Heart left ventricle (tissue), 16 donors: ENCODE measurements around the gene POLD2. TPM values are rescaled to one million over a fixed set of nuclear protein-coding genes. Genes with fewer than 3 reads are reported as not detected.

Experiments
- ATAC-seq, 4 donors: fragments of 200-7000 bp; cut with Tn5 transposase; one replicate each; pipeline ENCODE4 v1.9.1; 2020 to 2022; ENCODE audit warnings: moderate library complexity in 4 of 4, mild to moderate bottlenecking in 3 of 4, moderate number of reproducible peaks in 1 of 4
- DNase-seq, 5 donors: peaks; one replicate each; pipeline ENCODE4 v3.0.0-alpha.2; 2020
- H3K27ac ChIP-seq, 12 donors: fragments of 200-600 bp; sonication (generic) in 4 of 12; one replicate each; pipeline versions ENCODE4 v1.5.0 to v1.8.0; 2016 to 2022; ENCODE audit warnings: mild to moderate bottlenecking in 2 of 12
- H3K27me3 ChIP-seq, 9 donors: fragments of 200-600 bp; sonication (generic) in 2 of 9; one replicate each; pipeline versions ENCODE4 v1.5.1 to v1.8.0; 2016 to 2022; ENCODE audit warnings: mild to moderate bottlenecking in 3 of 9
- H3K36me3 ChIP-seq, 9 donors: fragments of 200-600 bp; sonication (generic) in 2 of 9; one replicate each; pipeline versions ENCODE4 v1.5.0 to v1.8.0; 2018 to 2022; ENCODE audit warnings: mild to moderate bottlenecking in 2 of 9
- H3K4me1 ChIP-seq, 12 donors: fragments of 200-600 bp; sonication (generic) in 4 of 12; one replicate each; pipeline versions ENCODE4 v1.5.0 to v1.8.0; 2016 to 2022; ENCODE audit warnings: mild to moderate bottlenecking in 3 of 12
- H3K4me3 ChIP-seq, 12 donors: fragments of 200-600 bp; sonication (generic) in 4 of 12; one replicate each; pipeline versions ENCODE4 v1.5.0 to v1.8.0; 2017 to 2022; ENCODE audit warnings: mild to moderate bottlenecking in 9 of 12, moderate library complexity in 4 of 12
- H3K9me3 ChIP-seq, 12 donors: fragments of 200-600 bp; sonication (generic) in 4 of 12; one replicate each; pipeline versions ENCODE4 v1.5.0 to v1.8.0; 2016 to 2022; ENCODE audit warnings: mild to moderate bottlenecking in 1 of 12
- CTCF ChIP-seq, 12 donors: fragments of 200-600 bp; sonication (generic) in 4 of 12; IDR thresholded peaks; one replicate each; pipeline versions ENCODE4 v1.5.0 to v1.8.0; 2018 to 2022; ENCODE audit warnings: antibody characterized with exemption in 12 of 12, mild to moderate bottlenecking in 5 of 12
- POLR2A ChIP-seq, 2 donors: fragments of 450-650 bp; IDR thresholded peaks; one replicate each; pipeline ENCODE4 v1.6.1; 2017; ENCODE audit warnings: antibody characterized with exemption in 2 of 2, mild to moderate bottlenecking in 2 of 2, moderate library complexity in 2 of 2
- WGBS, 4 donors: extraction: QIAGEN DNeasy Blood & Tissue Kit in 2 of 4; methylation state at CpG; one replicate each; pipeline versions ENCODE4 v1.1.5 to v1.1.7; 2013 to 2018; 5-methylcytosine and 5-hydroxymethylcytosine counted together
- intact Hi-C, 10 donors: fragments of 100-400 bp; cut with DNase I; formaldehyde crosslinking; loops; one replicate each; pipeline versions ENCODE4 v1.11.1 to v1.14.2; 2022
- polyA plus RNA-seq, 2 donors: library from polyadenylated mRNA; stranded (reverse); fragments of 200-250 nt; gene quantifications; one replicate each; pipeline ENCODE4 v1.2.3, GENCODE V29; 2013
- total RNA-seq, 9 donors: library from RNA; depleted of rRNA in 2 of 9; stranded (reverse); fragments of >200 nt in 2 of 9; fragmentation: NEBNext Ultra II Directional in 3 of 9; extraction: Animal tissue kit (Norgen Biotek cat#: 25700) in 3 of 9; gene quantifications; one replicate each; pipeline versions ENCODE4 v1.1.0 to v1.2.4, GENCODE V29; 2016 to 2023
- donor health status: ischemic (EF 13 %, LVEDD 7.1; RV severe dilation, severe dysfunction).
- donor health status: healthy with polysubstance abuse.
- donor health status: DM: no; HTN: yes; CAD: no.
- donor health status: DM: no; HTN: no; CAD: no.
- donor health status: ischemic (EF 25% LVEDD 6.9; RV normal size, moderate dysfunction).
- donor health status: ischemic (EF 25% LVEDD 5.7; RV mildly dilated, moderate dysfunction).
- donor health status: healthy.
- donor health status: DM: yes; HTN: yes; CAD: no.
- donor health status: ischemic (EF 35%, LVEDD 5.7; RV mildly dilated, moderate dysfunction).
- donor health status: nonischemic (EF 11% LVEDD 7.7; RV severe dilation, severe dysfunction).
- donor health status: DM: yes; HTN: yes; CAD: no.
- donor health status: PGD.
- donor health status: ischemic (EF 29% LVEDD 5.4; RV normal size, mild dysfunction).
- donor health status: nonischemic (EF 23%, LVEDD 6.1; RV moderate dilation, normal function).

Gene POLD2
- total and polyA plus RNA-seq, 11 donors, result 67.0 to 176 (median 89.2) TPM

- no peak for TF ChIP-seq CTCF (IDR thresholded peaks at IDR 0.05)
- no peak for TF ChIP-seq POLR2A (IDR thresholded peaks at IDR 0.05)
- ATAC-seq, result peak in 1 of 4 donors; percentile 63
- WGBS, 4 donors, result 43 to 63% (median 51%) methylated on average over 4 to 6 of the region's 6 CpGs
- DNase-seq, result peak in 2 of 5 donors; percentile 21 to 53
- Histone ChIP-seq H3K9me3 (no peaks in the 10 kb centered on the region), H3K4me1 (peaks cover 0 to 17% (median 8%) of the 10 kb centered on the region in 12 donors), H3K4me3 (peak within 1 kb of the TSS in 8 of 12 donors; percentile 13 to 46 (median 34)), H3K36me3 (no peaks in the 10 kb centered on the region), H3K27me3 (peaks cover 0 to 15% (median 0%) of the 10 kb centered on the region in 9 donors), H3K27ac (peak within 1 kb of the TSS in 8 of 12 donors; percentile 6 to 76 (median 32))
- intact Hi-C loops, result loop anchor here in 1 of 10 donors (5.0 kb wide), 1 partner anchor 51 kb away; no protein-coding TSS in a partner anchor
These were observed 18.0 kb upstream of the POLD2 start, which contains the start of gene MYL7 for GRCh38 chr7:44141221-44141850. MYL7 (minus strand) TSS chr7:44141332; CDS start chr7:44141305, 27 bp downstream.

GRCh38 chr7:44140341-44140740 is 17.0 kb upstream of the POLD2 start:
- TF ChIP-seq CTCF (IDR thresholded peaks at IDR 0.05), result no peak
- no peak for TF ChIP-seq POLR2A (IDR thresholded peaks at IDR 0.05)
- DNase-seq (peak in 1 of 5 donors; percentile 22), ATAC-seq (peak in 1 of 4 donors; percentile 1)
- Histone ChIP-seq H3K27ac (peak overlapping the region in 6 of 12 donors; percentile 12 to 76 (median 42)), H3K36me3 (no peaks in the 10 kb centered on the region), H3K9me3 (no peaks in the 10 kb centered on the region), H3K4me3 (peak overlapping the region in 8 of 12 donors; percentile 13 to 46 (median 28)), H3K4me1 (peaks cover 0 to 15% (median 2%) of the 10 kb centered on the region in 12 donors), H3K27me3 (peaks cover 0 to 7% (median 0%) of the 10 kb centered on the region in 9 donors)
- 53 to 75% (median 55%) methylated on average over 8 to 10 of the region's 10 CpGs for WGBS, 4 donors
- intact Hi-C loops, result loop anchor here in 1 of 10 donors (5.0 kb wide), 1 partner anchor 52 kb away; no protein-coding TSS in a partner anchor

GRCh38 chr7:44139311-44140010 is 16.1 kb upstream of the POLD2 start:
- peak overlapping the region in 5 of 12 donors; percentile 14 to 76 (median 60) for H3K27ac ChIP-seq
- no peaks in the 10 kb centered on the region for H3K9me3 ChIP-seq
- no peaks in the 10 kb centered on the region for H3K36me3 ChIP-seq
- no peak for ATAC-seq
- peak overlapping the region in 4 of 12 donors; percentile 17 to 46 (median 40) for H3K4me3 ChIP-seq
- no peaks in the 10 kb centered on the region for H3K27me3 ChIP-seq
- intact Hi-C loops, result loop anchor here in 2 of 10 donors (5.0 to 10.0 kb wide), 2 partner anchors 53 to 55 kb away; no protein-coding TSS in a partner anchor
- WGBS, 4 donors, result 56 to 75% (median 67%) methylated on average over 13 to 14 of the region's 14 CpGs
- TF ChIP-seq CTCF (IDR thresholded peaks at IDR 0.05) (no peak), POLR2A (IDR thresholded peaks at IDR 0.05) (no peak)
- H3K4me1 ChIP-seq, result peaks cover 0 to 19% (median 0%) of the 10 kb centered on the region in 12 donors
- DNase-seq, result peak in 1 of 5 donors; percentile 15

GRCh38 chr7:44138698-44139097 is 15.3 kb upstream of the POLD2 start:
- TF ChIP-seq POLR2A (IDR thresholded peaks at IDR 0.05) (no peak), CTCF (IDR thresholded peaks at IDR 0.05) (no peak)
- peak in 1 of 5 donors; percentile 21 for DNase-seq
- intact Hi-C loops, result loop anchor here in 1 of 10 donors (10.0 kb wide), 1 partner anchor 56 kb away; no protein-coding TSS in a partner anchor
- Histone ChIP-seq H3K27me3 (no peaks in the 10 kb centered on the region), H3K36me3 (no peaks in the 10 kb centered on the region), H3K27ac (peak overlapping the region in 4 of 12 donors; percentile 14 to 76 (median 46)), H3K4me1 (peaks cover 0 to 22% (median 0%) of the 10 kb centered on the region in 12 donors), H3K9me3 (no peaks in the 10 kb centered on the region), H3K4me3 (no peak overlapping the region)
- WGBS, 4 donors, result 48 to 68% (median 61%) methylated on average over 8 of the region's 8 CpGs
- ATAC-seq, result no peak
